ENCODE measurements around the gene KRT1.

- TF ChIP-seq USF2 (IDR thresholded peaks at IDR 0.05; ENCODE audit: borderline replicate concordance, low read depth, low read length) = no peak
- TF ChIP-seq EP300 (IDR thresholded peaks at IDR 0.05; ENCODE audit: borderline replicate concordance in 1 of 2, low read depth in 1 of 2, low read length in 1 of 2) = no peak
- no peak for TF ChIP-seq CTCF (IDR thresholded peaks at IDR 0.05)
- no peak for TF ChIP-seq TAF1 (IDR thresholded peaks at IDR 0.05; ENCODE audit: borderline replicate concordance, low read depth, low read length)
- TF ChIP-seq YY1 (IDR thresholded peaks at IDR 0.05; ENCODE audit: low read depth) = no peak
- no peak for TF ChIP-seq FOXM1 (IDR thresholded peaks at IDR 0.05; ENCODE audit: low read depth)
- no peak for TF ChIP-seq POLR2AphosphoS5 (IDR thresholded peaks at IDR 0.05; ENCODE audit: low read depth, low read length)
- no peak for TF ChIP-seq ZBTB33 (IDR thresholded peaks at IDR 0.05; ENCODE audit: borderline replicate concordance, low read depth)
- no peak for TF ChIP-seq MXI1 (IDR thresholded peaks at IDR 0.05; ENCODE audit: low read depth, low read length)
These were observed 24.3 kb upstream of the KRT1 start for GRCh38 chr12:52704464-52704863.
